GM12878 (cell line): Measurements from ENCODE around the gene MLPH.

Source experiments
- EZH2 ChIP-seq: IDR thresholded peaks from 2 replicates; pipeline ENCODE4 v1.6.1; 2012; ENCODE audit warnings: low read depth, mild to moderate bottlenecking, control low read depth, inconsistent platforms, low read length, borderline replicate concordance; ENCODE audit not compliant: control insufficient read depth
- POLR2A ChIP-seq: IDR thresholded peaks from 2 replicates; pipeline ENCODE4 v1.6.1; 2011; ENCODE audit warnings: low read depth, mild to moderate bottlenecking, low read length
- SMC3 ChIP-seq: IDR thresholded peaks from 2 replicates; pipeline ENCODE4 v1.6.1; 2011; ENCODE audit warnings: low read length, improper control_type of control experiment, borderline replicate concordance

GRCh38 chr2:237530472-237531433, 43.7 kb downstream of the MLPH start:
- TF ChIP-seq SMC3 (no peak), EZH2 (no peak), POLR2A (no peak)
